Bronchial epithelial cell (primary cell): ENCODE data around the gene PLEKHA6. TPM values are rescaled to one million over a fixed set of nuclear protein-coding genes. Genes with fewer than 3 reads are reported as not detected.

Experiments used
- DNase-seq: peaks from one replicate; pipeline ENCODE4 v3.0.0-alpha.2; 2010; ENCODE audit warnings: low read depth
- FAIRE-seq: peaks from 2 replicates; lab custom pipeline; 2011; peaks lifted over from hg19 to GRCh38; lab: Jason Lieb, UNC
- H3K27me3 ChIP-seq: 2 replicates; pipeline ENCODE4 v1.5.1; 2011; ENCODE audit warnings: low read length; ENCODE audit not compliant: control insufficient read depth, insufficient read depth
- H3K36me3 ChIP-seq: 2 replicates; pipeline ENCODE4 v1.5.1; 2011; ENCODE audit warnings: low read length; ENCODE audit not compliant: control insufficient read depth, insufficient read depth
- H3K4me3 ChIP-seq: 2 replicates; pipeline ENCODE4 v1.5.1; 2011; ENCODE audit warnings: mild to moderate bottlenecking, low read depth, low read length, control low read depth
- total RNA-seq: library from RNA; depleted of rRNA; stranded (reverse); fragments of >200 nt; gene quantifications from 2 replicates; pipeline ENCODE4 v1.2.1, GENCODE V29; 2014
- TF ChIP-seq, protein P1 (sequence below): IDR thresholded peaks from 2 replicates; pipeline ENCODE4 v1.5.1; 2011; ENCODE audit warnings: mild to moderate bottlenecking, moderate library complexity, low read length, control low read depth, inconsistent platforms; ENCODE audit not compliant: insufficient read depth, severe bottlenecking

Gene PLEKHA6
- total RNA-seq, 1 donor from 2014 or later: 2.1 TPM

DNA sequence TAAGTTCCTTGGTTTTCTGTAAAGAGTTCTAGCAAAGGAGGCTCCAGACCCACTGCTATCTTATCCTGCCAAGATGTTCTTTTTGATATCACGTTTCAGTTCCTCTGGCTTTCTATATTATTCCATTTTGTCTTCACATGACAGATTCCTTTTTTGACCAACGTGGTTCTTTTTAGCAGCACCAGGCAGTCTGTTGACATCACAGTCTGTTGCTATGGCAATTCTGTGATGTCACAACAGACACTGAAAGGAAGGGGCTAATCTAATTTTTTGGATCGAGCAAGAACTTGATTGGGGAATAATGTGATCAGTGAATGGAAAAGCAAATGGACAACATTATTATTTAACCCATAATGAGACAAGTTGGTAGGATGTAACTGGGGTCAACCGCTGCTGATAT, 81.5 kb downstream of the PLEKHA6 start:
- FAIRE-seq: no peak
- no peak overlapping the region for H3K4me3 ChIP-seq
- TF ChIP-seq, protein P1, sequence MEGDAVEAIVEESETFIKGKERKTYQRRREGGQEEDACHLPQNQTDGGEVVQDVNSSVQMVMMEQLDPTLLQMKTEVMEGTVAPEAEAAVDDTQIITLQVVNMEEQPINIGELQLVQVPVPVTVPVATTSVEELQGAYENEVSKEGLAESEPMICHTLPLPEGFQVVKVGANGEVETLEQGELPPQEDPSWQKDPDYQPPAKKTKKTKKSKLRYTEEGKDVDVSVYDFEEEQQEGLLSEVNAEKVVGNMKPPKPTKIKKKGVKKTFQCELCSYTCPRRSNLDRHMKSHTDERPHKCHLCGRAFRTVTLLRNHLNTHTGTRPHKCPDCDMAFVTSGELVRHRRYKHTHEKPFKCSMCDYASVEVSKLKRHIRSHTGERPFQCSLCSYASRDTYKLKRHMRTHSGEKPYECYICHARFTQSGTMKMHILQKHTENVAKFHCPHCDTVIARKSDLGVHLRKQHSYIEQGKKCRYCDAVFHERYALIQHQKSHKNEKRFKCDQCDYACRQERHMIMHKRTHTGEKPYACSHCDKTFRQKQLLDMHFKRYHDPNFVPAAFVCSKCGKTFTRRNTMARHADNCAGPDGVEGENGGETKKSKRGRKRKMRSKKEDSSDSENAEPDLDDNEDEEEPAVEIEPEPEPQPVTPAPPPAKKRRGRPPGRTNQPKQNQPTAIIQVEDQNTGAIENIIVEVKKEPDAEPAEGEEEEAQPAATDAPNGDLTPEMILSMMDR: no peak
- H3K27me3 ChIP-seq: peaks cover 15% of the 10 kb centered on the region
- H3K36me3 ChIP-seq: no peaks in the 10 kb centered on the region
- DNase-seq: no peak

GRCh38 chr1:204277563-204278219, 82.0 kb downstream of the PLEKHA6 start:
- FAIRE-seq (peak; percentile 55), DNase-seq (no peak)
- peaks cover 14% of the 10 kb centered on the region for H3K27me3 ChIP-seq
- no peaks in the 10 kb centered on the region for H3K36me3 ChIP-seq
- TF ChIP-seq, protein P1: no peak
- H3K4me3 ChIP-seq: no peak overlapping the region

DNA sequence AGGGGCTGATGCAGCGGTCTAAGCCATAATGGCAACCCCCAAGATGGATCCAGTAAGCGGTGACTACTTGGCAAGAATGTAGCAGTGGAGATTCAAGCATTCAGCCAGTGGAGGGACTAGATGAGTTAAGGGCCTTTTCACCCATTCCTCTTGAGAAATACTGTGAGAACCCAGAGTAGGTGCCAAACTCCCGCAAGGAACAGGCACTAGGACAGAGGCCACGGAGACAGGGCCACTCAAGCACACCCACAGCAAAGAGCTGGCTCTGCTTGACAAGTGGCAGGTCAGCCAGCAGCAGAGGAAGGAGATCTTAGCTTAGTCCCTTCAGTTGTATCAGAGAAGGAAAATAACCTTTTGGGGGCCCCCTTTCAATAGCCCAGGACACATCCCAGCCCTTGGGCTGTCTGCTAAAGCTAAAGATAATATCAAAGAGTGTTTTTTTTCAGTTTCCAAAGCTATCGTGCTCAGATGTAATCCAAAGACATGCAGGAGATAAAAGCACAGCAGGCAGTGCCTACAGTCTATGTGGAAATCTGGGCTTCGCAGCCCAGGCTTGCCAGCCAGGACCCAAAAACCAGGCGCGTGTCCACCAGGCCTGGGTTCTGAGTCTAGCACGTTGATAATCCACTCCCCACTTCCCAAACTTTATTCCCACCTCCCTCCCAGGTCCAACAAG, 83.9 kb downstream of the PLEKHA6 start:
- TF ChIP-seq, protein P1: no peak
- Histone ChIP-seq H3K27me3 (peaks cover 10% of the 10 kb centered on the region), H3K4me3 (no peak overlapping the region), H3K36me3 (no peaks in the 10 kb centered on the region)
- no peak for DNase-seq
- no peak for FAIRE-seq

- Histone ChIP-seq H3K4me3 (no peak overlapping the region), H3K36me3 (no peaks in the 10 kb centered on the region), H3K27me3 (peaks cover 8% of the 10 kb centered on the region)
- no peak for FAIRE-seq
- TF ChIP-seq, protein P1: no peak
- no peak for DNase-seq
These were observed 85.3 kb downstream of the PLEKHA6 start for GRCh38 chr1:204274446-204274845.

- no peak for FAIRE-seq
- peaks cover 4% of the 10 kb centered on the region for H3K27me3 ChIP-seq
- H3K4me3 ChIP-seq: no peak overlapping the region
- H3K36me3 ChIP-seq: no peaks in the 10 kb centered on the region
- TF ChIP-seq, protein P1: no peak
- no peak for DNase-seq
These were observed 87.2 kb downstream of the PLEKHA6 start for GRCh38 chr1:204272505-204272904.
